ENCODE measurements around the gene RPS18.
"Not testable (repeated sequence)": the region's sequence is repeated elsewhere in the genome, so short reads cannot be mapped to it uniquely, and the experiment has no call there.

The RPS18 gene

DNA sequence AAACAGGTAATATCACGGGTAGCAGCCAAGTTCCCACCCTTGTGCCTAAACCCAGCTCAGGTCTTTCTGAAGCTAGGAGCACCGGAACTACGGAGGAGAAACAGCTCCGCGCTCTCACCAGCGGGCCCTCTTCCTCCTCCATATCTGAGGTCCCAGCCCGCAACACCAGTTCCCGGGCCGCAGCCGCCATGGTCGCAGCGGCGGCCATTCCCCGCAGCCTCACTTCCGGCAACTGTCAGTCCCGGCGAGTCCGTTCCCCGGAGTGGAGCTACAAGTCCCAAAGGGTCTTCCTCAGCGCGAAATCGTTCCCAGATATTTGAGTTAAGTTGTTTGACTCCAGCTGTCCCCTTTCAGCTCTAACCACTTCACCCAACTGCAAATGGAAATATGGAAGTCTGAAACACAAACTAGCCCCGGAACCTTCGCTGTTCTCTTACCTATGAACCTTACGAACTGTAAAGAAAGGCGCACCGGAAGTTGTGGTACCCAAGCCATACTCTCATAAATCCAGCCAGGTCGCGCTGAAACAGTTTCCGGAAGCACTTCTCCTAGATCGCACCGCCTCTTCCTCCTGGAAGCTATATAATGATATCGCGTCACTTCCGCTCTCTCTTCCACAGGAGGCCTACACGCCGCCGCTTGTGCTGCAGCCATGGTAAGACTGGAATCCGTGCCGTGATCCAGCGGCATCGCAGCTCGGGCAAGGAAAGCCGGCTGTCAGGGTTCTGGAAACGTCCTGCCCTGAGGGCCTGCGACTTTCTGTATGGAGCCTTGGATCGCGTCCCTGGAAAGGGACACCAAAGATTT, at the start of gene RPS18, which contains the start of gene VPS52:
RPS18 (plus strand) TSS at position 608 of the 807 bp plus-strand sequence; CDS start at position 653, 45 bp downstream.
VPS52 (minus strand) TSS at position 409 of the 807 bp plus-strand sequence; CDS start at position 208, 201 bp downstream.
- DNase-seq = peak; percentile 97

DNA sequence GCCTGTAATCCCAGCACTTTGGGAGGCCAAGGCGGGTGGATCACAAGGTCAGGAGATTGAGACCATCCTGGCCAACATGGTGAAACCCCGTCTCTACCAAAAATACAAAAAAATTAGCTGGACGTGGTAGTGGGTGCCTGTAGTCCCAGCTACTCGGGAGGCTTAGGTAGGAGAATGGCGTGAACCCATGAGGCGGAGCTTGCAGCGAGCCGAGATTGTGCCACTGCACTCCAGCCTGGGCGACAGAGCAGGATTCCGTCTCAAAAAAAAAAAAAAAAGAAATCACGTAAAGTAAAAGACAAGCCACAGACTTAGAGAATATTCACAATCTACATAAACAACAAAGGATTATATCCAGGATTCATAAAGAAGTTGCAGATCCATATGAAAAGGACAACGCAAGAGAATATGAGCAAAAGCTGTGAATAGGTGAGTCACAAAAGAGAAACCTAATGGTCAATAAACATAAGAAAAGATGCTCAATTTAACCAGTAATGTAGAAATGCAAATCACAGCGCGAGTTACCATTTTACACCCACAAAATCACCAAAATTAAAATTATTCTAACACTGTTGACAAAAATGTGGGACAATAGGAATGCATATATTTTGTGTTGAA, 45.3 kb upstream of the RPS18 start:
- DNase-seq = not testable (repeated sequence)

GRCh38 chr6:33235221-33235634, 36.6 kb upstream of the RPS18 start:
- no peak for DNase-seq

DNA sequence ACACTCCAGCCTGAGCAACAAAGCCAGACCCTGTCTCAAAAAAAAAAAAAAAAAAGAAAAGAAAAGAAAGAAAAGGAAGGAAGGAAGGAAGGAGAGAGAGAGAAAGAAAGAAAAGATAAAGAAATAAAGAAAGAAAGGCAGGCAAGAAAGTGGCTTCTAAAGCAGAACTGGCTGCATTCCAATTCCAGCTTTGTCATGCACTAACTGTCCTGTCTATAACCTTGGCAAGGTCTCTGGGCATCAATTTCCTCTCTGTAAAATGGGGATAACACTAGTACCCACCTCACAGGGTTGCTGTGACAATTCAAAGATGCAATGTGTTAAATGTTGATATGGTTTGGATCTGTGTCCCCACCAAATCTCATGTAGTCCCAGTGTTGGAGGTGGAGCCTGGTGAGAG, 35.5 kb upstream of the RPS18 start:
- no peak for DNase-seq

DNA sequence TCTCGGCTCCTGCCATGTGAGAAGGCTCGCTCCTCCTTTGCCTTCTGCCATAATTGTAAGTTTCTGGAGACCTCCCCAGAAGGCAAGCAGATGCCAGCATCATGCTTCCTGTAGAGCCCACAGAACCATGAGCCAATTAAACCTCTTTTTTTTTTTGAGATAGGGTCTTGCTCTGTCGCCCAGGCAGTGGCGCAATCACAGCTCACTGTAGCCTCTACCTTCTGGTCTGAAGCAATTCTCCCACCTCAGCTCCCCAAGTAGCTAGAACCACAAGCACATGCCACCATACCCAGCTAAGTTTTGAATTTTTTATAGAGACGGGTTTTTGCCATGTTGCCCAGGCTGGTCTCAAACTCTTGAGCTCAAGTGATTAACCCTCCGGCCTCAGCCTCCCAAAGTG, 35.0 kb upstream of the RPS18 start:
- DNase-seq = no peak

GRCh38 chr6:33237741-33238140, 34.1 kb upstream of the RPS18 start:
- DNase-seq = no peak

DNA sequence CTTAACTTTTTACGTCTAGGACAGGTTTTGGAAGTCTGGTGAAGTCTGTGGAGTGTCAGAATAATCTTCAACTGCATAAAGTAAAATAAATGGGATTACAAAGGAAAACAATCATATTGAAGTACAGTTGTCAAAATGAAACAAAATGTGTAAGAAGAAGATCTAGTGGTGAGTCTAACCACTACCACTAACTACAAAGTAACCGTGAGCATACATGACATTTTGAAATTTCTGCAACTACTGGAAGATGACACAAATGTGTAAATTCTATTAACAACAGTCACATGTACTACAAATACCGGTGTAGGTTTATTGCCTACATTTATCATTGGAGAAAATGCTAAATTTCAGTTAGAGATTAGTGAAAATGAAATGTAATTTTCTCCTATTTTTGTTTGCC, 29.9 kb upstream of the RPS18 start:
- DNase-seq = peak; percentile 73

- no peak for DNase-seq
These were observed 28.4 kb upstream of the RPS18 start for GRCh38 chr6:33243476-33243875.

- DNase-seq = peak; percentile 93
These were observed 23.8 kb upstream of the RPS18 start for GRCh38 chr6:33247977-33248642.

DNA sequence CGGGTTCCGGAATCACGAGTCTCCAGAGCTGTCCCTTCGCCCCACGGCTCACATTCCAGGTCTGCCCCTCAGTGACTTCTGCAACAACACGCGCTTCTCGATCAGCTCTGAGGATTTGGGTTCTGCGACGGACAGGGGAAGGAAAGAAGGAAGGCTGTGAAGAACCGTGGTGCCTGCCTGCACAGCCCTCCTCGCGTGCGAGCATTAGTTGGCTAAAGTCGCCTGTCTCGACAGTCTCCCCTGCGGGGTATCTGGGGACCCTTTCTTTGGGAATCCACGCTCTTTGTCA, 23.3 kb upstream of the RPS18 start:
- DNase-seq = no peak

DNA sequence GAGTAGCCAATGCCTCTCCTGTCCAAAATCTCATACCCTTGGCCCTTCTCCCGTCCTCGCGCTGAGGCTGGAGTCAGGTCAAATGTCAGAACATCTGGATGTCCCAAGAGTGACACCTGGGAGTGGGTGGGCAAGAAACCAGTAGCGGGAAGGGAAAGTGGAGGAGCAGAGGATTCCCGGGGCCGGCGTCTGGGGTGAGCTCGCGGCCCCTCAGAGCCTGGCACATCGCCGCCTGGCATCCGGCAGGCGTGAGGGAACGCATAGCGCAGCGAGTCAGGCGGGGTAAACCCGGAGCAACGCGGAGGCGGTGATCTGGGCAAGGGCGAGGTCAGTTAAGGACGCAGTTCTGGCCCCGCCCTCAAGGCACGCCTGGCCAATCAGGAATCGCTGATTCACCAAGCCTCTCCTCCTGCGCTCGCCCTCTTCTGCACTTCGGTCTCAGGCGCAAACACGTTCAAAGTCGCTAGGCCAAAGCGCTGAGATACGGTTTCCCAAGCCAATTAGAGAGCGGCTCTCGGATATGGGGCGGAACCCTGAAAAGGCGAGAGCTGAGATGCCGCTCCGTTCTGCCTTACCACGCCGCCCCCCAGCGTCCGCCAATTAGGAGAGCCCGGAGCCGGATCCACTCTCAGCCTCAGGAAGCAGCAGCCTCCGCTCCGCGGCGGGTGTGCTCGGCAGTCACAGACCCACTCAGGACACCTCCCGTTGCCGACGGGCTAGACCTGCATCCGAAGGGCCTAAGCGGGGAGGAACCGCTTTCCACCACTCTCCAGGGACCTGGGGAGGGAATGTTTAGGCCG, 22.7 kb upstream of the RPS18 start:
- DNase-seq = peak; percentile 99

GRCh38 chr6:33249732-33250630, 21.9 kb upstream of the RPS18 start:
- DNase-seq = peak; percentile 30

DNA sequence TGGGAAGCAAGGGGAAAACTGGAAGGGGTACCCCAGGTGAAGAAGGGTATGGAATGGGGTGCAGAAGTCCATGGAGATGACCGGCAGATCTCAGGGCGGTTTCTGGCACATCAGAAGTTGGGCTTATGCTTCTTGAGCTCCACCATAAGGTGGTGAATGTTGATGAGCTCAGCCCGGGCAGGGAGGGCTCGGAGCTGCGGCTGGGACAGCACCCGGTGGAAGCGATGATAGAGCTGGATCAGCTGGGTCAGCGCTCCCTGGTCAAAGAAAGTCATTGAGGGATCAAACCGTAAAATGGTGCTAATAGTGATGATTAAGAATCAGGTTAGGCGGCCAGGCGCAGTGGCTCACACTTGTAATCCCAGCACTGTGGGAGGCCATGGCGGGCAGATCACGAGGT, 21.1 kb upstream of the RPS18 start:
- DNase-seq = no peak

GRCh38 chr6:33251395-33252012, 20.4 kb upstream of the RPS18 start:
- DNase-seq = peak; percentile 9

DNA sequence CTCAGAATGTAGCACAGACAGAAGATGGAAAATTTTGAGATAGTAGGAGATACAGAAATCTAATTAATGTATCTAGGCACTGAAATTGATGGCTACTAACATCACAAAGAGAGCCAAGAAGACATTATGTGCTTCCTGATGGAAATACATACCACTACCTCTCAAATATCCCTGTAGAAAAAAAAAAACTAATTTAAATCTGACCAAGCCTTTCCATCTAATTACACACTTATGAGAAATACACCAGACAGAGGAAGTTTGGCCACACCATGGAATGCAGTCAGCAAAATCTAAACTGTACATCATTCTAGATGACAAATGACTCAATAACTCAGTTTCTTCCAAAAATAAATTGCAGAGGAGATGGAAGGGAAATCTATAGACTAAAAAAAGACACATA, 19.1 kb upstream of the RPS18 start:
- no peak for DNase-seq

DNA sequence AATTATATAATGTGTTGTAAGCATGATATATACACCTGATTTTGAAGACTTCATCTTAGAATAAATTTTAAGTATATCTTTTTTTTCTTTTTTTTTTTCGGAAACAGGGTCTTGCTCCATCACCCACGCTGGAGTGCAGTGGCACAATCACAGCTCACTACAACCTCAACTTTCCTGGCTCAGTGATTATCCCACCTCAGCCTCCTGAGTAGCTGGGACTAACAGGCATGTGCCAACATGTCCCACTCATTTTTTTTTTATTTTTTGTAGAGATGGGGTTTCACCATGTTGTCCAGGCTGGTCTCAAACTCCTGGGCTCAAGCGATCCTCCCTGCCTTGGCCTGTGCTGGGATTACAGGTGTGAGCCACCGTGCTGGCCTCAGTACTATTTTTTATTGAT, 17.3 kb upstream of the RPS18 start:
- DNase-seq = no peak

DNA sequence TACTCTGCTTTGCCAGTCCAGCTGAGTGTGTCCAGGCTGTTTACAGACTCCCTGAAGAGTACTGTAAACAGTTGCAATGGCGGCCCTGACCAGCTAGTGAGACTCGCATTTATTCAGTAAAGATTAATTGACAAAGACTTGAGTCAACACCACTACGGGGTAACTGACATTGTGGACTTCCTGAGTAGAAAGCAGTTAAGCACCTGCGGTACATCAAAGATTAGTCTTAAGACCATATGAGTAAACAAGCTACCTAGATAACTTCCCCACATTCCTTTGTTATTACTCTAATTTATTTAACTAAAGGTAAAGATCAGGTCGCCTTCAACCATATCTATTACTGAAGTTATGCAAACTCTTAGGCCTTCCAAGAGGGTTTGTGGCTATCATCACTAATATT, 12.8 kb upstream of the RPS18 start:
- DNase-seq = no peak

DNA sequence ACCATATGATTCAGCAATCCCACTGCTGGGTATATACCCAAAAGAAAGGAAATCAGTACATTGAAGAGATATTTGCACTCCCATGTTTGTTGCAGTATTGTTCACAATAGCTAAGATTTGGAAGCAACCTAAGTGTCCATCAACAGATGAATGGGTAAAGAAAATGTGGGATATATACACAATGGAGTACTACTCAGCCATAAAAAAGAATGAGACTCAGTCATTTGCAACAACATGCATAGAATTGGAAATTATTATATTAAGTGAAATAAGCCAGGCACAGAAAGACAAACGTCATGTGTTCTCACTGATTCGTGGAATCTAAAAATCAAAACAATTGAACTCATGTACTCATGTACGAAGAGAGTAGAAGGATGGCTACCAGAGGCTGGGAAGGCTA, 9.4 kb upstream of the RPS18 start:
- DNase-seq = not testable (repeated sequence)

GRCh38 chr6:33264015-33264414, 7.9 kb upstream of the RPS18 start:
- no peak for DNase-seq

DNA sequence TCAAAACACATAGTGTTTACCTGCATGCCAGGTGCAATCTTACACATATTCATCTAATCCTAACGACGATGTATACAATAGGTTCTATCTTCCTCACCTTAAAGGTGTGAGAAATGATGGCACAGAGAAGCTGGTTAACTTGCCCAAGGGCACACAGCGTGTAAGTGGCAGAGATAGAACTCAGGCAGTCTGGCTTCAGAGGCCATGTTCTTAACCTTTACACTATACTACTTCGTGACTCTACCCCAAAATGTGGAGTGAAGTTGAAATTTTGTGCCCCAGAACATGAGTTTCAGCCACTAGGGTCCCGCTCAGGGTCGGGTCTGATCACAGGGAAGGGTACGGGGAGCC, 783 bp upstream of the RPS18 start:
- DNase-seq = no peak

DNA sequence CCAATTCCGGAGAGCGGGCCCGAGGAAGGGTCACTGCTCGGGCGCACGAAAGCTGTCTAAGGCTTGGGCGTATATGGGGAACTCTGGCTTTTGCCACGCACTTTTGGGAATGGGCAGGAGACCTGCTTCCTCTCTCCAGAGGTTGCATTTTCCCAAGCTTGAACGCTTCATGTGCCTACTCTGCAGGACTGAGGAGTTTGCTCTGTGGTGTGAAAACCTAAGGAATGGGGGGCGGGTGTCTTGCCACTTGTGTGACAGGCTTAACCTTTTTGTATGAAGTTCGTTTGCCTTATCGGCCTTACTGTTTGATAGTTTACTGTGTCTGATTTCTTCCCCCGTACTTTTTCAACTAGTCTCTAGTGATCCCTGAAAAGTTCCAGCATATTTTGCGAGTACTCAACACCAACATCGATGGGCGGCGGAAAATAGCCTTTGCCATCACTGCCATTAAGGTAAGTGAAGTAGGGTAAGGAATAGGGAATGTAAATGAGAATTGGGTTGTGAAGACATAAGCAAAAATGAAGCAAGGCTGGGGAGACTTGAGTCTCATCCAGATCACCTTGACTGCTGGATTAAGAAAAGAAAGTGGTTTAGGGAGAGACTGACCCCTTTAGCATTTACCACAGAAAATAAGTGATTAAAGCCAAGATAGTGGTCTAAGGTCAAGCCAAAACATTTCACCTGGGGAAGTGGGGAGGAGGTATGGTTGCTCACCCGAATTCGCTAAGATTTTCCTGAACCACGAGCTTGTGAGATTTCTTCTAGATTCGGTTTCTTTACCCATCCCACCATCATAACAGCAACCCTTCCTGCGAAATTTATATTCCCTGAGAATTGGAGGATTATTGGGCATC, 627 bp downstream of the RPS18 start:
- DNase-seq = no peak
